ENCODE data around the gene NMNAT2. TPM values are rescaled to one million over a fixed set of nuclear protein-coding genes. Genes with fewer than 3 reads are reported as not detected.

NMNAT2 gene
- total RNA-seq, 2 donors from 2014 or later, result 1.7 to 5.1 TPM

- Mint-ChIP-seq H3K27ac (peak overlapping the region; percentile 92), H3K4me1 (peaks cover 53% of the 10 kb centered on the region), H3K4me3 (peak overlapping the region; percentile 34), H3K36me3 (ENCODE audit: low read depth) (no peaks in the 10 kb centered on the region), H3K9me3 (no peaks in the 10 kb centered on the region), H3K27me3 (ENCODE audit: insufficient read depth) (peaks cover 3% of the 10 kb centered on the region)
- H3K4me1 ChIP-seq (ENCODE audit: control insufficient read depth, insufficient read depth, low read length), result peaks cover 11% of the 10 kb centered on the region
- TF ChIP-seq CTCF (conservative IDR thresholded peaks at IDR 0.05), result peak; percentile 33
- no peaks in the 10 kb centered on the region for H3K27me3 ChIP-seq (ENCODE audit: control insufficient read depth, insufficient read depth, low read length, poor library complexity, severe bottlenecking)
- no peaks in the 10 kb centered on the region for H3K36me3 ChIP-seq (ENCODE audit: control insufficient read depth, insufficient read depth, low read length)
- peak overlapping the region; percentile 78 for H3K27ac ChIP-seq (ENCODE audit: low read depth, low read length)
- no peak overlapping the region for H3K9ac ChIP-seq (ENCODE audit: extremely low read depth, low read length, poor library complexity, severe bottlenecking)
- no peaks in the 10 kb centered on the region for H3K9me3 ChIP-seq (ENCODE audit: control insufficient read depth, low read length)
- WGBS, 2 experiments (ENCODE audit: insufficient coverage in 1 of 2, insufficient read length in 1 of 2), result 28 to 54% methylated on average over 10 of the region's 10 CpGs
- DNase-seq, result peak; percentile 89
- H3K4me3 ChIP-seq (ENCODE audit: low read length), result no peak overlapping the region
Observed at GRCh38 chr1:183331091-183331742, 87.0 kb downstream of the NMNAT2 start.

GRCh38 chr1:183330335-183330734, 87.8 kb downstream of the NMNAT2 start:
- Histone ChIP-seq H3K27ac (ENCODE audit: low read depth, low read length) (peak overlapping the region; percentile 78), H3K4me1 (ENCODE audit: control insufficient read depth, insufficient read depth, low read length) (peaks cover 8% of the 10 kb centered on the region), H3K9me3 (ENCODE audit: control insufficient read depth, low read length) (no peaks in the 10 kb centered on the region), H3K9ac (ENCODE audit: extremely low read depth, low read length, poor library complexity, severe bottlenecking) (no peak overlapping the region), H3K36me3 (ENCODE audit: control insufficient read depth, insufficient read depth, low read length) (no peaks in the 10 kb centered on the region), H3K4me3 (ENCODE audit: low read length) (no peak overlapping the region), H3K27me3 (ENCODE audit: control insufficient read depth, insufficient read depth, low read length, poor library complexity, severe bottlenecking) (no peaks in the 10 kb centered on the region)
- no peaks in the 10 kb centered on the region for H3K9me3 Mint-ChIP-seq
- WGBS, 2 experiments (ENCODE audit: insufficient coverage in 1 of 2, insufficient read length in 1 of 2), result 70 to 79% methylated on average over 4 of the region's 4 CpGs
- peak; percentile 78 for DNase-seq
- peaks cover 46% of the 10 kb centered on the region for H3K4me1 Mint-ChIP-seq
- TF ChIP-seq CTCF (conservative IDR thresholded peaks at IDR 0.05), result no peak
- H3K36me3 Mint-ChIP-seq (ENCODE audit: low read depth), result no peaks in the 10 kb centered on the region
- H3K27me3 Mint-ChIP-seq (ENCODE audit: insufficient read depth), result peaks cover 3% of the 10 kb centered on the region
- H3K27ac Mint-ChIP-seq, result peak overlapping the region; percentile 38
- H3K4me3 Mint-ChIP-seq, result no peak overlapping the region

GRCh38 chr1:183328371-183328770, 89.8 kb downstream of the NMNAT2 start:
- no peaks in the 10 kb centered on the region for H3K9me3 ChIP-seq (ENCODE audit: control insufficient read depth, low read length)
- H3K9ac ChIP-seq (ENCODE audit: extremely low read depth, low read length, poor library complexity, severe bottlenecking), result no peak overlapping the region
- H3K4me3 ChIP-seq (ENCODE audit: low read length), result no peak overlapping the region
- WGBS, 2 experiments (ENCODE audit: insufficient coverage in 1 of 2, insufficient read length in 1 of 2), result 100% methylated on average over 1 of the region's 1 CpG
- H3K27me3 Mint-ChIP-seq (ENCODE audit: insufficient read depth), result peaks cover 3% of the 10 kb centered on the region
- H3K4me1 Mint-ChIP-seq, result peaks cover 47% of the 10 kb centered on the region
- H3K36me3 ChIP-seq (ENCODE audit: control insufficient read depth, insufficient read depth, low read length), result no peaks in the 10 kb centered on the region
- H3K27ac Mint-ChIP-seq, result peak overlapping the region; percentile 24
- TF ChIP-seq CTCF (conservative IDR thresholded peaks at IDR 0.05), result no peak
- no peak for DNase-seq
- no peak overlapping the region for H3K27ac ChIP-seq (ENCODE audit: low read depth, low read length)
- no peak overlapping the region for H3K4me3 Mint-ChIP-seq
- H3K4me1 ChIP-seq (ENCODE audit: control insufficient read depth, insufficient read depth, low read length), result peaks cover 11% of the 10 kb centered on the region
- no peaks in the 10 kb centered on the region for H3K36me3 Mint-ChIP-seq (ENCODE audit: low read depth)
- H3K9me3 Mint-ChIP-seq, result no peaks in the 10 kb centered on the region
- H3K27me3 ChIP-seq (ENCODE audit: control insufficient read depth, insufficient read depth, low read length, poor library complexity, severe bottlenecking), result no peaks in the 10 kb centered on the region
